COR-L47 (cell line): ENCODE measurements around the gene VAMP4.

Source experiments
- DNase-seq: peaks from one replicate; lab custom pipeline; 2025; lab: John Stamatoyannopoulos, UW

Gene VAMP4, protein sequence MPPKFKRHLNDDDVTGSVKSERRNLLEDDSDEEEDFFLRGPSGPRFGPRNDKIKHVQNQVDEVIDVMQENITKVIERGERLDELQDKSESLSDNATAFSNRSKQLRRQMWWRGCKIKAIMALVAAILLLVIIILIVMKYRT

DNA sequence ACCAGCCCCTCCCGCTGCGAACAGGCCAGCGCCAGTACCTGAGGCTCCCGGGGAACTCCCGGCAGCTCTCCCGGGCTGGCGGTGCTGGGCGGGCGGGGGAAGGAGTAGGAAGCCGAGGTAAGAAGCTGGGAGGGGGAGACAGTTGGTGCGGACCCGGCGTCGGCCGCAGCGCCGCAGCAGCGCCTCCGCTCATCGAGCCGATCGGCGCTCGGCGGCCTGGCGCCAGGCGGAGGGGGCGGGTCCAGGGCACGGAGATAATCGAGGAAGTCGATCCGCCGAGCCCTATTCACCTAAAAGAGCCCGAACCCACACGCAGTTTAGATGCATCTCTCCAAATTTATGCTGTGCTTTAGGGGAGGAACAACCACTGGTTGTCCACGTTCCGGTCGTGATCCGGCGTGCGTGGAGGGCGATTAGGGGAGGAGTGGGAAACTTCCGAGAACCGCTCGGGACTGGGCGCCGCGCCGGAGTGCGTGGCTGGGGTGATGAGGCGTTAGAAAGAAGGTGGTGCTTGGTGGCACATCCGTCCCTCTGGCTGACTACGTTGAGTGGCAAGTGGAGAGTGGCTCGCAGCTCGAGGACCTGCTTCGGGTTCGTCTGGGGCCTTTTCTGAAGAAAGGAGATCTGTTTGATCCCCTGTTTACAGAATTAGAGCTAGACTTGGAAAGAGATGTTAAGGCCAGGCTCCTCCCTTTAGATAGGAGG, at the start of gene VAMP4:
TSS of gene VAMP4 (minus strand) at position 194 of the 705 bp plus-strand sequence. CDS start 3,651 bp downstream, outside the sequence.
- peak; percentile 77 for DNase-seq

DNA sequence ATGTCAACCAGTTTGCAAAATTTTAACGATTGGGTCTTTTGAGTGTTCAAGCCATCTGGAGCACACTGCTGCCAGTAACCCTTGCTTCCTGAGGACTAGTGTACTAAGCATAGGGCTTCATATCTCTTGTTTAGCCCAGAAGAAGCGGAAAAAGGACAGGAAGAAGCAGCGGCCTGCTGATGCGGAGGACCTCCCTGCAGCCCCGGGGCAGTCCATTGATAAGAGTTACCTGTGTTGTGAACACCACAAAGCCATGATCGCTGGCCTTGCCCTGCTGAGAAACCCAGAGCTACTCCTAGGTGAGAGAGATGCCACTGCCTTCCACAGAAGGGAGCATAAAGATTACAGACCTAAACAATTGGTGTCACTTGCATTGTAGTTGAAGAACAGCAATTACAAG, 48.5 kb upstream of the VAMP4 start:
- no peak for DNase-seq

DNA sequence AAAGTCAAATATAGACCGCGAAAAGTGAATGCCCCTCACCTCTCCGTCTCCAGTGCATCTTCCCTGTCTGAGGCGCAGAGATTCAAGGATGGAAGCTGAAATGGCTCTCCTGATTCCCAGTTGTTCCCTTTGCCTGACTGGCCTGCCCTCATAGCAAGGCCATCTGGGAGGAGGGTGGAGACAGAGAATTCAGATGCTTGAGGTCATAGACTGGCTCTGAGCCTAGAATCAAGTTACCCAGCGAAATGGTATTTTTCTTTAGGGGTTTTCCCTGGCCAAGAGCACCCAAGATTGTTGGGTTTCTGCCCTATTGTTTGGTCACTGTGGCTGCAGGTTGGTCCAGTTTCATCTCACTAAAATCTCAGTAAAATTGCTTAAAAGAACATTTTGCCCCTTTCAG, 46.8 kb upstream of the VAMP4 start:
- no peak for DNase-seq

DNA sequence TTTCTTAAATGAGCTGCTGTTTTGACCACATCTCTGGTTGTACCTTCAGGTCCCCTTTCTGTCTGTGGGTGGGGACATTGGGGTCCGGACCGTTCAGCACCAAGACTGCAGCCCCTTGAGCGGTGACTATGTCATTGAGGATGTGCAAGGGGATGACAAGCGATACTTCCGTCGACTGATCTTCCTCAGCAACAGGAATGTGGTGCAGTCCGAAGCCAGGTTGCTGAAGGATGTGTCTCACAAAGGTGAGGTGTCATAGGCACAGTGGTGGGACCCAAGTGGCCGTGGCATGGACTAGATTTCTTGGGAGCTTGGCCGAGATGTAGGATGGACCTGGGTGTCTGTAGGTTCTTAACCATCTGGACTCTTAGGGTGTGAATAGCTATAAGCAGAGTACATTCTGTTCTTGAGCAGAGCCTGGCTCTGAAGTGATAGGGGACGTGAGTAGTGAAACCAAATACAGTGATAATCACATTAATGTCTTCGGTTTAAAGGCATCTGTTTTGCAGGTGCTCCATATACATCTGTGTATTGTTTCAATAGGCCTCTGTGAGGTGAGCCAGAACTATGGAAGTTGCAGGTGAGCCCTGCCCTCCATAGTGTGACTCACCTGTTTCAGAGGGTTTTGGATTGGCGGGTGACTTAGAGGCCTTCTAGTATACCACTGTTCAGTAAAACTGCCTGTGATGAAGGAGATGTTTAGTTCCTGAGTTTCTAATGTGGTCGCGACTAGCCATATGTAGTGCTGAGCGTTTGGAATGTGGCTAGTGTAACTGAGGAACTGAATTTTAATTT, 46.0 kb upstream of the VAMP4 start:
- DNase-seq, result no peak

DNA sequence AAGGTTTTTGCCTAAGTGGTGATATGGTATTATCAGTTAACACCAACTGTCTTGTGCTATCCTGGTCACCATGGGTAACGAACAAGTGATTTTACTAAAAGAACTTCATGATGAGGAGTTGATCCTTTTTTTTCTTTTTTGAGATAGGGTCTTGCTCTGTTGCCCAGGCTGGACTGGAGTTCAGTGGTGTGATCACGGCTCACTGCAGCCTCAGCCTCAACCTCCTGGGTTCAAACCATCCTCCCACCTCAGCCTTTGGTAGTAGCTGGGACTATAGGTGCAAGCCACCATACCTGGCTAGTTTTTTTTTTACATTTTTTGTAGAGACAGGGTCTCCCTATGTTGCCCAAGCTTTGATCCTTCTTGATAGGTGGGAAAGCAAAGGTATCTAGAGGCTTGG, 44.7 kb upstream of the VAMP4 start:
- DNase-seq, result no peak

DNA sequence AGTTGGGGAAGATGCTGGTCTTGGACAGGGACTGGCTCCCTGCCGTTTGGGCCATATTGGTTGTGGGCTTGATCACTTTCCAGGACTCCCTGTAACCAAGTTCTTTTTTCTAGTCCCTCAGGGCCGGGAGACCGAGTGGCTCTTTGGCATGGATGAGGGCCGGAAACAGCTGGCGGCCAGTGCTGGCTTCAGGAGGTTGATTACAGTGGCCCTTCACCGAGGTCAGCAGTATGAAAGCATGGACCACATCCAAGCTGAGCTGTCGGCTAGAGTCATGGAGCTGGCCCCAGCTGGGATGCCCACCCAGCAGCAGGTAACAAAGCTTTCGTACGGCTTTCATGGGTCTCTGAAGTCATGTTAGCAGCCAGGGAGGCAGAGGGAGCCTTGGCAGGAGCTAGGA, 43.9 kb upstream of the VAMP4 start:
- no peak for DNase-seq

DNA sequence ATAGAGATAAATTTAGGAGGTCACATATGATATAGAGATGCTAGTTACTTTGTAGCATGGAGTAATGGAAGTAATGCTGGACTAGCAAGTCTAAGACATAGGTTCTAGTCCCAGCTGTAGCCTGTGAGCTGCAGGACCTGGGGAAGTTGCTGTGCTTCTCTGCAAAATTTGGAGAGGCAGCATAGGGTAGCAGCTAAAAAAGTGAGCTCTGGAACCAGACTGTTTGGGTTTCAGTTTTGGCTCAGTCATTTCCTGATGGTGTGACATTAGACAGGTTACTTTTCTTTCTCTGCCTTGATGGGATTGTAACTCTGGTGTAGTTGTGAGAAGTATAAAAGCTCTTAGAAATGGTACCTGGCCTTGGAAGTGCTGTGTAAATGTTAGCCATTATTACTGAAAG, 42.9 kb upstream of the VAMP4 start:
- DNase-seq, result no peak

DNA sequence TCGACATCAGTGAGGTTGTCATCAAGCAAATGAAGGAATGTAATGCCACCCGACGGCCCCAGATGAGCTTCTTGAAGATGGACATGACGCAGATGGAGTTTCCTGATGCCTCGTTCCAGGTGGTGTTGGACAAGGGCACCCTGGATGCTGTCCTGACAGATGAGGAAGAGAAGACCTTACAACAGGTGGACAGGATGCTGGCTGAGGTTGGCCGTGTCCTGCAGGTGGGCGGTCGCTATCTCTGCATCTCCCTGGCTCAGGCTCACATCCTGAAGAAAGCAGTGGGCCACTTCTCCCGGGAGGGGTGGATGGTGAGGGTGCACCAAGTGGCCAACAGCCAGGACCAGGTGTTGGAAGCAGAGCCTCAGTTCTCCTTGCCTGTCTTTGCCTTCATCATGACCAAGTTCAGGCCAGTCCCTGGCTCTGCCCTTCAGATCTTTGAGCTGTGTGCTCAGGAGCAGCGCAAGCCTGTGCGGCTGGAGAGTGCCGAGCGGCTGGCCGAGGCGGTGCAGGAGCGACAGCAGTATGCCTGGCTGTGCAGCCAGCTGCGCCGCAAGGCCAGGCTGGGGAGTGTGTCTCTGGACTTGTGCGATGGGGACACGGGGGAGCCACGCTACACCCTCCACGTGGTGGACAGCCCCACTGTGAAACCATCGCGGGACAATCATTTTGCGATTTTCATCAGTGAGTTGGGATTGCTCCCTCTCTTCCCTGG, 42.1 kb upstream of the VAMP4 start:
- no peak for DNase-seq

DNA sequence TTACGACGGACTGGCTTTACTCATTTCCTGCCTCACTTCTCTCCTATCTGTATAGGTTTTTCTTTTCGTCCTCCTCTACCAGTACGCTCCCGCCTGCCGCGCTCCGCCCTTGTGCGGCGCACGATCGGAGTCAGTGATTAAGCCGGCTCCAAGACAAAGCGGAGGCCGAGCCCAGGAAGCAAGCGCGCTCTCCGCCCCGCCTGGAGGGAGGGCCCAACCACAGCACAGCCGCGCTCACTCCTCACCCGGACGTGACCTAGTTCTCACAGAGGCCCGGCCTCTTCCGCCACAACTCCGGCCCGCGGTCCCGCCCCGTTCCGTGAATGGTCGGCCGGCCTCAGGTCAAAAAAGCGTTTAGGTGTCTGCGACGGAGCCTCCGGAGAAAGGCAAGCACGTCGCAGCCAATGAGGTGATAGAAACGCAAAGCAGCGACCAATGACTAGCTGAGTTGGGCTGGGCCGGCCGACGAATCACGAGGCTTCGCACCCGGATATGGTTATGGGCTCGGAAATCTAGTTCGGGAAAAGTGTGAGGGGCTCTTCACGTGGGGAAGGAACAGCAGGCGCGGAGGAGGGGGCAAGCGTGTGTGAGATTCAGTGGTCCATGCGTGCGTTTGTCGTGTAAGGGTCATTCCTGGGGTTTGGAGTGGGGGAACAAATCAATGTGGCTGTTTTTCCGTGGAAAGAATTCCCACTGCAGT, 39.5 kb upstream of the VAMP4 start, which contains the start of gene METTL13:
TSS of gene METTL13 (plus strand) at position 485 of the 700 bp plus-strand sequence. CDS start 308 bp downstream, outside the sequence.
- peak; percentile 98 for DNase-seq

DNA sequence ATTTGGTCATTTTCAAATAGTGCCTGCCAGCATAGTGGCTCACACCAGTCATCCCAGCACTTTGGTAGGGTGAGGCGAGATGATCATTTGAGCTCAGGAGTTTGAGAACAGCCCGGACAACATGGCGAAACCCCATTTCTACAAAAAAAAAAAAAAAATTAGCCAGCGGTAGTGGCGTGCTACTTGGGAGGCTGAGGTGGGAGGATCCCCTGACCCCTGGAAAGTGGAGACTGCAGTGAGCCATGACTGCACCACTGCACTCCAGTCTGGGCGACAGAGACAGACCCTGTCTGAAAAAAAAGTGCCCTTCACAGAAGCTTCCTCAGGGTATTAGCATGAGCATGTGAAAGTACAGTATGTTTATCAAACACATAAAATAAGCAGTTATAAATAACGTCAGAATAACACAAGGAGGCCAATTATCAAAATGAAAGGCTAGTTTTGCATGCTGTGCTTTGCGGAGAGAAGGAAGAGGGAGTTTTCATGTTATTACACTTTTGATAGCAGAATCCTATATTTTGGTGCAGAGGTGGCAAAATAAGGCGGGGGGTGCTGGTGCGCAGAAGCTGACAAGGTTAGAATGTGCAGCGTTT, 38.8 kb upstream of the VAMP4 start:
- peak; percentile 29 for DNase-seq

DNA sequence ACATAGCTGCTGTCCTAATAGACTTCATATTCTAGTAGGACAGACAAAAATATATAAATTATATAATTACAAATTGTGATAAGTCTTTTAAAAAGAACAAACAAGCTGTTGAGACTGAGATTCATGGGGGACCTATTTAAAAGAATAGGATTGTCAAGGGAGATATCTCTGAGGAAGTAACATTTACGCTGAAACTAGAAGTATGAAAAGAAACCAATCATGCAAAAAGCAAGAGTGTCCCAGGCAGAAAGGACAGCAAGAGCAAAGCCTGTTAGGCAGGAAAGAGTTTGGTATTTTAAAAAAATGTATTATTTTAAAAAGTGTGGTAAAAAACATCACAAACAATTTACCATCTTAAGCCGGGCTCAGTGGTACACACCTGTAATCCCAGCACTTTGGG, 30.4 kb upstream of the VAMP4 start:
- no peak for DNase-seq

DNA sequence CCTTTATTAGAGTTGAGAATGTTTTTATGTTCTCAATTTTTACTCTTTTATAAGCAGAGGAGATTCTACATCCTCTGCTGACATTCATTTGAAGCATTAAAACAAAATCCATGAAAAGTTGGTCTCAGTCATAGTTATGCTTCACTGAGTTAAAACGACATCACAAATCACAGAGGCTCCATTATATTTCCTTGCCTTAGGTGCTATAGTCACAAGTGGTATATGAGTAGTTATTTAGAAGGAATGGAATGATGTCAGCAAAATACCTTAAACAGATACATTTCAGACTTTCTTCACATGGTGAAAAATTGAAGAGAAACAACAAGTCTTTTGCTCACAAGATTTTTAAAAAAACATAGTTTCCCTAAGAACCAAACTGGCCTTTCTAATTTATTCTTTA, 27.9 kb upstream of the VAMP4 start:
- no peak for DNase-seq

DNA sequence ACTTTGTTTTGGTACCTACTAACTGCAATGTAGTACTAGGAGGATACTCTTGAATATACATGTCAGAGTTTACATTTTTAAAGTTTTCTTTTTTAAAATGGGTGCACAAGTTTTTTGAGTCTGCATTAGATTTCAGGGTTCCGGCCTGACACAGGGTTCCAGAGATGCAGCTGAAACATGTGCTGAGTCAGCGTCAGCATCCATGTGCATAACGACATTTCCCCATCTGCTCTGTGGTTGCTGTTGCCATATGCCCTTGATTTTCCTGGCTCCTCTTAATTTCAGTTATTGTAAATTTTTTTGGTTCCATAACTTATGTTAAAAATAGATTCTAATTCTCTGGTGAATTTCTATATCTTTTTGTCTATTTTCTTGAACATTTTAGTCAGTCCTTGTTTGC, 27.3 kb upstream of the VAMP4 start:
- no peak for DNase-seq

DNA sequence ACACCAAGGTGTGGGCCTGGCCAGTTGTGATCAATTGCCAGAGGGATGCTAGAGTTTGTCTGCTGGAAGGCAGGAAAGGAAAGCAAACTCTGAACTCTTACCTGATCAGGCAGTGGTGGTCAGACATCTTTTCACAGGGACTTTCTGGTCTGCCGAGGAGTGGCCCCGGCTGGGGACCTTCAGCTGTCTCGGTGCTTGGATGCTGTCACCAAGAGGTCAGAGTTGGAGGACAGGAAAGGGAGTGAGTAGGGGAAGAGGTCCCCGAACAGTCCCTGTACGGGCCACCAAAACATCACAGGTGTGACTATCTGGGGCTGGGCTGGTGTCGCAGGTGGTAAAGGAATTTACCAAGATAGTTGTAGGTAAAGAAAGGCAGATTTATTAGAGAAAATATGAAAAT, 21.9 kb upstream of the VAMP4 start:
- DNase-seq, result no peak

DNA sequence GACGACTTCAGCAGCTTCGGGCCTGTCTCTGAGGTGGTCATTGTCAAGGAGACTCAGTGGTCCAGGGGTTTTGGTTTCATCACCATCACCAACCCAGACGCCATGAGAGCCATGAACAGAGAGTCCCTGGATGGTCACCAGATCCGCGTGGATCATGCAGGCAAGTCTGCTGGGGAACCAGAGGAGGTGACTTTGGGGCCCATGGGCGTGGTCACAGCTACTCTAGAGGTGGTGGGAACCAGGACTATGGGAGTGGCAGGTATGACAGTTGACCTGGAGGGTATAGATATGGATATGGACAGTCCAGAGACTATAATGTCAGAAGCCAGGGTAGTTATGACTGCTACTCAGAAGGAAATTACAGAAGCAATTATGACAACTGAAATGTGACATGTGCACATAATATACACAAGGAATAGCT, 20.3 kb upstream of the VAMP4 start:
- DNase-seq, result no peak

DNA sequence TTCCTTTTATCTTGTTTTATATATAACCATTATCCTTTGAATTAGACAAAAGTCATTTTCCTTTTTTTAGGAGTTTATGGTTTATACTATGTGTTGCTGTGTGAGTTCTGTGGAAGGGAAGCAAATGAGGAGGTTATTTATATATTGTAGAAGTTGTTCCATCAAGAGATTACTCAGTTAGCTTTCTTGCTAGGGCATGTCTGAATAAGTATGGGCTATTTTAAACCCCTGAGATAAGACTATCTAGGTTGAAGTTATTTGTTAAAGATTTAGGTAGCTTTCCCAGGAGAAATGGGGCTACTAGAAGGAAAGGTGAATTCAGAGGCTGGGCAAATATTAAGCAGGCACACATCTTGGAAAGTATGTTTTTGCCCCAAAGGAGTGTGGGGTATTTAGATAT, 16.1 kb upstream of the VAMP4 start:
- DNase-seq, result no peak

DNA sequence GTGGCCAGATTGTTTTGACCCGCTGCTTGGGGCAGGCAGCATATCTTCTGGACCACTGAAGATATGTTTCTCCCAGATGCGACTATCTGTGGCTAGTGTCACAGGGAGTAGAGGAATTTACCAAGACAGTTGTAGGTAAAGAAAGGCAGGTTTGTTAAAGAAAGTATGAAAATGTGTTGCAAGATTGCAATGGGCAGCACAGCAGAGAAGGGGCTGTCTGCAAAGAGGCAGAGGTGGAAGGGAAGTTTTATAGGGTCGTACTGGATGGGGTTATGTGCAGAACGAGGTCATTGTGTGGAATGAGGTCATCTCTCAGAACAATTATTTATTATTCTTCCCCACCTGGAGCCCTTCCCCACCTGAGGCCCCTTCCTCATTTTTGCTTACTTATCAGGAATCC, 15.0 kb upstream of the VAMP4 start:
- DNase-seq, result no peak

DNA sequence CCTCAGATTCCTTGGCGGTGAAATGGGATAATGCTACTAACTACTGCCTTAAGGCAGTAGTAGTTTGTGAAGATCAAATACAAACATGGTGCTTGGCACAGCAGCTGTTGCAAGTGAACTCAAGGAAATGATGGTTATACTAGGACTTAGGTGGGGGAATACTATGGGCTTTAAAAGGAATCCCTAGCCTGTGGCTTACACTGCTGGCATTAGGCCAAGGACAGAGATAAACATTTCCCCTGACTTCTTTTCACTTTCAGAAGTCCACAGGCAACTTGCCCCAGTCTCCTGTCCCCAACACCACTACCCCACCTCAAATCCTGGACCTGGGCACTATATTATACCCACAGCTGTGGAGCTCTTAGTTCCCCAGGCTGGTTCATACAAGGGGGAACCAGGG, 13.1 kb upstream of the VAMP4 start:
- DNase-seq, result no peak

DNA sequence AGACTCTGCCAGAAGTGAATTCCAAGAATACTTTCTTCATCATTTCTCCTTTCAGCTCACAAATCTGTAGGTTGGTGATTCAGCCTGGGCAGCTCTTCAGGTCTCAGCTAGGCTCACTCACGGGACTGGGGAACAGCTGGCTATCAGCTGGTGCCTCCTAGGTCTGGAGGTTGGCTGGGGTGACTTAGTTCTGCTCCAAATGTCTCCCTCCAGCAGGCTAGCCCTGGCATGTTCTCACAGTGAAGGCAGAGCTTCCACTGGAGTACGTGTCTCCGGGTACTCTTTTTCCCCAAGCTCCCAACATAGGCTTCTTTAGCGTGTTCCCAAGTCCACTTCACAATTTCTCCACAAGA, 12.5 kb upstream of the VAMP4 start:
- no peak for DNase-seq

DNA sequence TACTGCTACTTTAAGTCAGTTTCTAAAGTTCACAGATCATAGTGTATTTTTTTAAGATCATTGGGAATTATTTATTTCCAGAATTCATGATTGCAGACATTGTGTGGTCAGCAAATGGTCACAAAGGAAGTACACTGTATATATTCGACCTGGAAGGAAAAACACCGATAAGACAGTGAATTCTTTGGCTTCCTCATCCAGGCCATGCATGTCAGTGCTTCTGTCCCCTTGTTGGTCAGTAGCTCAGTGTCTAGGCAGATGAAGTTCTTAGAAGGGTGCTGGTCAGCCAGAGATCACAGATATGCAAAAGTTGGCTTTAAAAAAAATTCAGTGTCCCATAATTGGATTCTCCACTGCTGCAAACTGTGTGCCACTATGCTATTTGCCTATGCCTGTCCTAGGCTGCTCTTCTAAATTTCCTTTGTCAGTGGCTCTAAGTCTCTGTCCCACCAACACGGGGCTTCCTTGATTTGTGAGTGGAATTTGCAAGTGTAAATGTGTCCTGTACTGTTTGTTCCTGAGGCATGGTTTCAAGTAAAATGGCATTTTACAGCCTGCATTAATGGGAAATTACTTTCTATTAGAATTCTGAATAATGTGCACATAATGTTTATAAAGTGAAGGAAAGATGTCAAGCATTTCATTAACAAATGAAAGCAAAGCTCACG, 12.0 kb upstream of the VAMP4 start:
- no peak for DNase-seq

DNA sequence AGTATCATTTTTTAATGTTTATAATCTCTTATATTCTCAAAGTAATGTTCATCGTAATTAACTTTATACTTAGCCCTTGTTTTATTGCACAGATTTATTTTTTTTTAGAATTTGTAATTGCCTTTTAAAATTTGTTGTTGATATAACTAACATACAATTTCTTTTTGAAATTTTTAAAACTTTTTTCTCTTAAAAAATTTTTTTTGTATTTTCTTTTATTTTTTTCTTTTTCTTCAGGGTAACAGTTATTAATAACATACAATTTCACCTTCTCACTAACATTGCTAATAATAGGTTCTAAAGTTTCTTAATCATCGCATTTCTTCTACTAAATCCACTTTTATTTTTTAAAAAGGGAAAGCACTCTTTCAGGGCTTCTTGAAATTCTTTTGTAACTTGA, 11.3 kb upstream of the VAMP4 start:
- no peak for DNase-seq
